Gastrocnemius medialis (tissue), 4 donors: ENCODE data around the gene CLASP1. TPM values are rescaled to one million over a fixed set of nuclear protein-coding genes. Genes with fewer than 3 reads are reported as not detected.

ENCODE experiments used
- ATAC-seq, 2 donors: fragments of 150-250 bp; one replicate each; pipeline ENCODE4 v1.9.1; 2016
- DNase-seq, 2 donors: peaks; one replicate each; pipeline ENCODE4 v3.0.0-alpha.2; 2019
- H3K27ac ChIP-seq, 4 donors: fragments of 200-600 bp; sonication (generic); 1 replicate in 1 of 4; 2 replicates in 3 of 4; pipeline ENCODE4 v1.5.1; 2016 to 2018; ENCODE audit warnings: mild to moderate bottlenecking in 2 of 4, moderate library complexity in 1 of 4
- H3K27me3 ChIP-seq, 3 donors: fragments of 200-600 bp; sonication (generic) in 2 of 3; 1 replicate in 1 of 3; 2 replicates in 2 of 3; pipeline versions ENCODE4 v1.5.1 to v1.6.0; 2016 to 2019; ENCODE audit warnings: mild to moderate bottlenecking in 1 of 3, moderate library complexity in 1 of 3
- H3K36me3 ChIP-seq, 2 donors: fragments of 200-600 bp; sonication (generic) in 1 of 2; one replicate each; pipeline ENCODE4 v1.5.1; 2017 to 2018
- H3K4me1 ChIP-seq, 2 donors: fragments of 200-600 bp; sonication (generic) in 1 of 2; one replicate each; pipeline ENCODE4 v1.5.1; 2016 to 2017; ENCODE audit warnings: mild to moderate bottlenecking in 2 of 2
- H3K4me3 ChIP-seq, 4 donors: fragments of 200-600 bp; sonication (generic) in 3 of 4; 1 replicate in 1 of 4; 2 replicates in 3 of 4; pipeline ENCODE4 v1.5.1; 2016 to 2019; ENCODE audit warnings: mild to moderate bottlenecking in 2 of 4
- H3K9me3 ChIP-seq, 3 donors: fragments of 200-600 bp; sonication (generic) in 2 of 3; 1 replicate in 1 of 3; 2 replicates in 2 of 3; pipeline ENCODE4 v1.5.1; 2016 to 2019
- CTCF ChIP-seq, 5 experiments: fragments of 450-650 bp in 3 of 5; fragments of 200-600 bp in 2 of 5; sonication (generic) in 2 of 5; IDR thresholded peaks in 4 of 5; conservative IDR thresholded peaks in 1 of 5; 1 replicate in 4 of 5; 2 replicates in 1 of 5; pipeline ENCODE4 v1.5.1; 2016 to 2019; ENCODE audit warnings: antibody characterized with exemption in 5 of 5, mild to moderate bottlenecking in 3 of 5, moderate library complexity in 3 of 5
- POLR2A ChIP-seq, 2 donors: fragments of 450-650 bp; IDR thresholded peaks; one replicate each; pipeline ENCODE4 v1.6.1; 2017; ENCODE audit warnings: antibody characterized with exemption in 2 of 2, mild to moderate bottlenecking in 2 of 2, moderate library complexity in 2 of 2
- in situ Hi-C, 4 donors: fragments of 200-750 bp; cut with MboI; loops; one replicate each; pipeline versions ENCODE4 v1.15.0 to v1.8.0; 2017; ENCODE audit warnings: low sequenced_read_pairs in 4 of 4
- intact Hi-C: fragments of 100-400 bp; cut with DNase I; formaldehyde crosslinking; loops from one replicate; pipeline ENCODE4 v1.15.1; 2023; ENCODE audit warnings: low total_unique reads
- total RNA-seq, 4 donors: library from RNA; depleted of rRNA; stranded (reverse); fragments of >200 nt; gene quantifications; one replicate each; pipeline versions ENCODE4 v1.1.0 to v1.2.3, GENCODE V29; 2016

CLASP1 gene
- total RNA-seq, 4 donors from 2014 or later = 50.1 to 73.9 (median 61.4) TPM

- intact Hi-C loops (no loop called here), in situ Hi-C loops (loop anchor here in 2 of 4 donors (25.0 kb wide), 2 partner anchors 198 to 598 kb away; no protein-coding TSS in a partner anchor)
- Histone ChIP-seq H3K36me3 (no peaks in the 10 kb centered on the region), H3K4me3 (no peak overlapping the region), H3K27ac (no peak overlapping the region), H3K9me3 (no peaks in the 10 kb centered on the region), H3K4me1 (no peaks in the 10 kb centered on the region), H3K27me3 (no peaks in the 10 kb centered on the region)
- DNase-seq (no peak), ATAC-seq (no peak)
- TF ChIP-seq POLR2A (IDR thresholded peaks at IDR 0.05) (no peak), CTCF (IDR thresholded peaks at IDR 0.05 in 4 of 5, conservative IDR thresholded peaks at IDR 0.05 in 1 of 5) (no peak)
These were observed 339.5 kb downstream of the CLASP1 start for GRCh38 chr2:121309801-121310200.

GRCh38 chr2:121309323-121309722 is 339.9 kb downstream of the CLASP1 start:
- H3K4me1 ChIP-seq = no peaks in the 10 kb centered on the region
- no peak for TF ChIP-seq POLR2A (IDR thresholded peaks at IDR 0.05)
- no peak for TF ChIP-seq CTCF (IDR thresholded peaks at IDR 0.05 in 4 of 5, conservative IDR thresholded peaks at IDR 0.05 in 1 of 5)
- no peaks in the 10 kb centered on the region for H3K9me3 ChIP-seq
- no peak overlapping the region for H3K27ac ChIP-seq
- in situ Hi-C loops = loop anchor here in 2 of 4 donors (25.0 kb wide), 2 partner anchors 197 to 597 kb away; no protein-coding TSS in a partner anchor
- H3K4me3 ChIP-seq = no peak overlapping the region
- no peak for DNase-seq
- no peaks in the 10 kb centered on the region for H3K27me3 ChIP-seq
- intact Hi-C loops = no loop called here
- ATAC-seq = no peak
- no peaks in the 10 kb centered on the region for H3K36me3 ChIP-seq

GRCh38 chr2:121307048-121307447 is 342.2 kb downstream of the CLASP1 start:
- no peak for TF ChIP-seq CTCF (IDR thresholded peaks at IDR 0.05 in 4 of 5, conservative IDR thresholded peaks at IDR 0.05 in 1 of 5)
- no peak for TF ChIP-seq POLR2A (IDR thresholded peaks at IDR 0.05)
- Histone ChIP-seq H3K4me3 (no peak overlapping the region), H3K9me3 (no peaks in the 10 kb centered on the region), H3K27me3 (no peaks in the 10 kb centered on the region), H3K36me3 (no peaks in the 10 kb centered on the region), H3K27ac (no peak overlapping the region), H3K4me1 (no peaks in the 10 kb centered on the region)
- ATAC-seq (no peak), DNase-seq (no peak)
- intact Hi-C loops = no loop called here
- in situ Hi-C loops = loop anchor here in 2 of 4 donors (25.0 kb wide), 2 partner anchors 195 to 595 kb away; no protein-coding TSS in a partner anchor

- no peak overlapping the region for H3K4me3 ChIP-seq
- intact Hi-C loops = no loop called here
- H3K36me3 ChIP-seq = no peaks in the 10 kb centered on the region
- DNase-seq (no peak), ATAC-seq (no peak)
- H3K9me3 ChIP-seq = no peaks in the 10 kb centered on the region
- TF ChIP-seq POLR2A (IDR thresholded peaks at IDR 0.05) (no peak), CTCF (IDR thresholded peaks at IDR 0.05 in 4 of 5, conservative IDR thresholded peaks at IDR 0.05 in 1 of 5) (no peak)
- in situ Hi-C loops = loop anchor here in 2 of 4 donors (25.0 kb wide), 2 partner anchors 193 to 593 kb away; no protein-coding TSS in a partner anchor
- peaks cover 0 to 2% (median 0%) of the 10 kb centered on the region in 3 donors for H3K27me3 ChIP-seq
- no peak overlapping the region for H3K27ac ChIP-seq
- no peaks in the 10 kb centered on the region for H3K4me1 ChIP-seq
These were observed 344.3 kb downstream of the CLASP1 start for GRCh38 chr2:121304941-121305340.
